T-cell (primary cell): ENCODE results near the gene CMBL. TPM values are rescaled to one million over a fixed set of nuclear protein-coding genes. Genes with fewer than 3 reads are reported as not detected.
"Not testable (repeated sequence)": the region's sequence is repeated elsewhere in the genome, so short reads cannot be mapped to it uniquely, and the experiment has no call there.

Experiments
- ATAC-seq, 4 experiments: fragments of 200-7000 bp in 3 of 4; fragments of 150-1000 bp in 1 of 4; cut with Tn5 transposase; replicated peaks in 1 of 4; 1 replicate in 3 of 4; 2 replicates in 1 of 4; pipeline ENCODE4 v1.10.0; 2021; ENCODE audit warnings: moderate library complexity in 3 of 4, mild to moderate bottlenecking in 2 of 4, moderate number of reproducible peaks in 1 of 4
- CTCF ChIA-PET, 2 donors: fragments of 300-600 bp; sonication (Branson Sonifier 250); formaldehyde crosslinking; loops; one replicate each; lab custom pipeline; 2022; ENCODE audit warnings: antibody characterized with exemption in 2 of 2; lab: Charles Lee
- POLR2A ChIA-PET, 2 donors: fragments of 300-600 bp; sonication (Branson Sonifier 250); formaldehyde crosslinking; loops; one replicate each; lab custom pipeline; 2022; ENCODE audit warnings: antibody characterized with exemption in 2 of 2; lab: Charles Lee
- DNase-seq, 35 experiments: peaks; one replicate each; pipeline versions ENCODE4 v3.0.0 to v3.0.0-alpha.2; 2013 to 2023
- H3K27ac ChIP-seq: one replicate; pipeline ENCODE4 v1.5.1; 2013; ENCODE audit warnings: low read length
- H3K27me3 ChIP-seq, 2 experiments: replicated peaks in 1 of 2; 1 replicate in 1 of 2; 2 replicates in 1 of 2; pipeline versions ENCODE4 v1.6.1 to v1.7.0; 2013; ENCODE audit warnings: low read length in 1 of 2, mixed read lengths in 1 of 2; ENCODE audit not compliant: control insufficient read depth in 2 of 2, insufficient read depth in 2 of 2; ENCODE audit errors: extremely low read depth in 1 of 2
- H3K36me3 ChIP-seq, 2 donors: 1 replicate in 1 of 2; 2 replicates in 1 of 2; pipeline versions ENCODE4 v1.6.1 to v1.7.0; 2013; ENCODE audit warnings: low read length in 1 of 2; ENCODE audit not compliant: control insufficient read depth in 2 of 2, insufficient read depth in 1 of 2; ENCODE audit errors: extremely low read depth in 1 of 2
- H3K4me1 ChIP-seq, 2 experiments: 1 replicate in 1 of 2; 2 replicates in 1 of 2; pipeline versions ENCODE4 v1.6.1 to v1.7.0; 2013; ENCODE audit warnings: low read length in 2 of 2, mixed read lengths in 1 of 2; ENCODE audit not compliant: insufficient read depth in 2 of 2, control insufficient read depth in 1 of 2; ENCODE audit errors: extremely low read depth in 1 of 2
- H3K4me3 ChIP-seq, 2 donors: 1 replicate in 1 of 2; 2 replicates in 1 of 2; pipeline versions ENCODE4 v1.5.1 to v1.7.0; 2013; ENCODE audit warnings: mild to moderate bottlenecking in 2 of 2, low read length in 1 of 2, moderate library complexity in 1 of 2; ENCODE audit not compliant: control insufficient read depth in 1 of 2; ENCODE audit errors: extremely low read depth in 1 of 2
- H3K9me3 ChIP-seq: 2 replicates; pipeline ENCODE4 v1.7.0; 2013
- H3K27ac Mint-ChIP-seq, 2 donors: one replicate each; pipeline ENCODE4 v1.8.0; 2020 to 2021; ENCODE audit warnings: mild to moderate bottlenecking in 2 of 2, mixed read lengths in 2 of 2
- H3K27me3 Mint-ChIP-seq, 2 donors: one replicate each; pipeline ENCODE4 v1.8.0; 2021 to 2022; ENCODE audit warnings: mixed read lengths in 2 of 2
- H3K36me3 Mint-ChIP-seq: one replicate; pipeline ENCODE4 v1.8.0; 2021; ENCODE audit warnings: mixed read lengths
- H3K4me1 Mint-ChIP-seq, 3 donors: one replicate each; pipeline ENCODE4 v1.8.0; 2020 to 2022; ENCODE audit warnings: mixed read lengths in 3 of 3, mild to moderate bottlenecking in 1 of 3
- H3K4me3 Mint-ChIP-seq, 3 donors: one replicate each; pipeline ENCODE4 v1.8.0; 2020 to 2022; ENCODE audit warnings: mild to moderate bottlenecking in 3 of 3, mixed read lengths in 3 of 3, moderate library complexity in 3 of 3
- H3K9me3 Mint-ChIP-seq, 3 donors: one replicate each; pipeline ENCODE4 v1.8.0; 2020 to 2022; ENCODE audit warnings: mixed read lengths in 3 of 3
- WGBS: methylation state at CpG from one replicate; pipeline ENCODE4 v1.1.5; 2013; ENCODE audit warnings: missing lambda C conversion rate; ENCODE audit not compliant: insufficient coverage; 5-methylcytosine and 5-hydroxymethylcytosine counted together
- total RNA-seq, 35 experiments: library from RNA in 6 of 35; stranded (reverse) in 6 of 35; fragments of 120-200 nt in 1 of 35; gene quantifications; one replicate each; pipeline versions ENCODE4 v1.2.1 to v1.2.4 and lab custom pipeline; 2013 to 2026

CMBL gene
- total RNA-seq, 5 donors from 2014 or later (not counting 1 experiment from before 2014, with no cell fraction given) = 0.19 to 1.2 (median 0.80) TPM

DNA sequence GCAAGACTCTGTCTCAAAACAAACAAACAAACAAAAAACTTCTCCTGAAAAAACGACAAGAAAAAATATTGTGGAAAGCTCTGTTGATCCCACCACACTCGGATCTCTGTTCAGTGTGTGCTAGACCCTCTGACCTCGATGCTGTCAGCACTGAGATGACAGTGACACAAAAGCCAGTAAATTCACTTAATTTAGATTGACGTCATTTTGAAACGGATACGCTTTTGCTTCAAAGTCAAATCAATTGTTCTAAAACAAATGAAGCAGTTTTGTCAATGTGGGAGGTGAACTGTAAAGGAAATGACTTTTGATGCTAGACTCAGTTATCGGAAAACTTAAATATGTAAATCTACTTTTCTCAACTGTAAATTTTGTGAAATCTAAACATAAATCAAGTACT, 31.0 kb downstream of the CMBL start:
- H3K4me3 Mint-ChIP-seq = no peak overlapping the region
- DNase-seq (no peak), ATAC-seq (no peak)
- peaks cover 17 to 21% (median 18%) of the 10 kb centered on the region in 3 donors for H3K4me1 Mint-ChIP-seq
- Histone ChIP-seq H3K4me3 (no peak overlapping the region), H3K9me3 (no peaks in the 10 kb centered on the region), H3K27me3 (peaks cover 0 to 16% of the 10 kb centered on the region in 2 experiments), H3K4me1 (peaks cover 0 to 3% of the 10 kb centered on the region in 2 experiments), H3K27ac (no peak overlapping the region), H3K36me3 (no peaks in the 10 kb centered on the region)
- 63% methylated on average over 4 of the region's 7 CpGs for WGBS
- ChIA-PET CTCF (no interaction called here), POLR2A (no interaction called here)
- H3K27ac Mint-ChIP-seq = no peak overlapping the region
- no peaks in the 10 kb centered on the region for H3K36me3 Mint-ChIP-seq
- H3K9me3 Mint-ChIP-seq = peaks cover 0 to 4% (median 0%) of the 10 kb centered on the region in 3 donors
- H3K27me3 Mint-ChIP-seq = peaks cover 0 to 6% of the 10 kb centered on the region in 2 donors

DNA sequence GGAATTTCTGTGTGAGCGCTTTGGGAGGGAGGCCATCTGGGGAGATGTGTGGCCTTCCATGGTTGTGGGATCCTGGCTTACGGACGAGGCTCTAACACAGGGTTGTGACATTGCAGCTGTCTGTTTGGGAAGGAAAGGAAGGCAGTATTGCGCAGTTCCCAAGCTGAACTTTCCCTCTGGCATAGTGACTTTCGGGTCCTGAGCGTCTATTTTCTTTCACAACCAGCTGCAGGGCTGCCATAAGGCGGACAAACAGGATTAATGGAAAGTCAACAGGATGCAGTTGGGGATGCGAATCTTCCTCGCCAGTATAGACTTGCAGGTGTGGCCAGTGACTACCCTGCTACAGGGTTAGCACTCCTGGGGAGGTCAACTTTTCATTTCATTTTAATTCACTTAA, 31.7 kb downstream of the CMBL start:
- CTCF ChIA-PET = no interaction called here
- DNase-seq = no peak
- POLR2A ChIA-PET = interaction anchor here in 1 of 2 donors (0.8 kb wide), 1 partner anchor 144 kb away, joined by 3 read pairs; no protein-coding TSS in a partner anchor

GRCh38 chr5:10275460-10275859, 32.2 kb downstream of the CMBL start:
- no peaks in the 10 kb centered on the region for H3K36me3 Mint-ChIP-seq
- DNase-seq = no peak
- no peak overlapping the region for H3K27ac Mint-ChIP-seq
- H3K27ac ChIP-seq = no peak overlapping the region
- no peak overlapping the region for H3K4me3 ChIP-seq
- peaks cover 17 to 21% (median 18%) of the 10 kb centered on the region in 3 donors for H3K4me1 Mint-ChIP-seq
- H3K9me3 ChIP-seq = no peaks in the 10 kb centered on the region
- H3K4me1 ChIP-seq = peaks cover 0 to 3% of the 10 kb centered on the region in 2 experiments
- ATAC-seq = no peak
- H3K4me3 Mint-ChIP-seq = no peak overlapping the region
- no peaks in the 10 kb centered on the region for H3K36me3 ChIP-seq
- WGBS = 41% methylated on average over 7 of the region's 10 CpGs
- peaks cover 0 to 6% of the 10 kb centered on the region in 2 donors for H3K27me3 Mint-ChIP-seq
- H3K27me3 ChIP-seq = peaks cover 0 to 20% of the 10 kb centered on the region in 2 experiments
- POLR2A ChIA-PET = interaction anchor here in 1 of 2 donors (0.8 kb wide), 1 partner anchor 145 kb away, joined by 3 read pairs; no protein-coding TSS in a partner anchor
- CTCF ChIA-PET = no interaction called here
- H3K9me3 Mint-ChIP-seq = peaks cover 0 to 4% (median 0%) of the 10 kb centered on the region in 3 donors

More for the DNA sequence above, 31.7 kb downstream of the CMBL start:
- Mint-ChIP-seq H3K4me3 (no peak overlapping the region), H3K27ac (no peak overlapping the region), H3K36me3 (no peaks in the 10 kb centered on the region), H3K27me3 (peaks cover 0 to 6% of the 10 kb centered on the region in 2 donors), H3K9me3 (peaks cover 0 to 4% (median 0%) of the 10 kb centered on the region in 3 donors), H3K4me1 (peaks cover 17 to 21% (median 18%) of the 10 kb centered on the region in 3 donors)
- Histone ChIP-seq H3K27ac (no peak overlapping the region), H3K36me3 (no peaks in the 10 kb centered on the region), H3K9me3 (no peaks in the 10 kb centered on the region), H3K4me3 (no peak overlapping the region), H3K27me3 (peaks cover 0 to 20% of the 10 kb centered on the region in 2 experiments), H3K4me1 (peaks cover 0 to 3% of the 10 kb centered on the region in 2 experiments)
- 90% methylated on average over 9 of the region's 9 CpGs for WGBS
- no peak for ATAC-seq

GRCh38 chr5:10272875-10273209, 34.9 kb downstream of the CMBL start:
- H3K36me3 ChIP-seq, POLR2A ChIA-PET, H3K27me3 Mint-ChIP-seq, CTCF ChIA-PET, DNase-seq, H3K27ac ChIP-seq, ATAC-seq, H3K4me1 ChIP-seq, H3K4me3 ChIP-seq, H3K27ac Mint-ChIP-seq, H3K36me3 Mint-ChIP-seq, H3K4me3 Mint-ChIP-seq, H3K9me3 Mint-ChIP-seq, H3K9me3 ChIP-seq: not testable (repeated sequence)
- WGBS = no CpG with 5 or more reads among the region's 6 CpGs
- peaks cover 0 to 25% of the 10 kb centered on the region in 2 experiments for H3K27me3 ChIP-seq
- H3K4me1 Mint-ChIP-seq = peaks cover 17 to 21% (median 18%) of the 10 kb centered on the region in 3 donors

GRCh38 chr5:10272053-10272874, 35.4 kb downstream of the CMBL start:
- Mint-ChIP-seq H3K9me3 (peaks cover 0 to 4% (median 0%) of the 10 kb centered on the region in 3 donors), H3K27me3 (peaks cover 0 to 4% of the 10 kb centered on the region in 2 donors), H3K27ac (peak overlapping the region in 1 of 2 donors; percentile 63), H3K4me1 (peaks cover 17 to 21% (median 18%) of the 10 kb centered on the region in 3 donors), H3K36me3 (no peaks in the 10 kb centered on the region), H3K4me3 (no peak overlapping the region)
- Histone ChIP-seq H3K4me3 (no peak overlapping the region), H3K36me3 (no peaks in the 10 kb centered on the region), H3K9me3 (no peaks in the 10 kb centered on the region), H3K27me3 (peaks cover 0 to 25% of the 10 kb centered on the region in 2 experiments), H3K4me1 (peaks cover 0 to 3% of the 10 kb centered on the region in 2 experiments), H3K27ac (no peak overlapping the region)
- CTCF ChIA-PET = no interaction called here
- DNase-seq (no peak), ATAC-seq (no peak)
- WGBS = 77% methylated on average over 7 of the region's 9 CpGs
- POLR2A ChIA-PET = no interaction called here

GRCh38 chr5:10268100-10268499, 39.6 kb downstream of the CMBL start:
- Histone ChIP-seq H3K36me3 (peaks cover 2 to 32% of the 10 kb centered on the region in 2 donors), H3K9me3 (no peaks in the 10 kb centered on the region), H3K27me3 (peaks cover 0 to 14% of the 10 kb centered on the region in 2 experiments), H3K4me1 (no peaks in the 10 kb centered on the region), H3K27ac (no peak overlapping the region), H3K4me3 (no peak overlapping the region)
- 90% methylated on average over 7 of the region's 10 CpGs for WGBS
- Mint-ChIP-seq H3K9me3 (peaks cover 0 to 4% (median 0%) of the 10 kb centered on the region in 3 donors), H3K36me3 (peaks cover 25% of the 10 kb centered on the region), H3K4me3 (no peak overlapping the region), H3K27ac (no peak overlapping the region), H3K27me3 (peaks cover 0 to 4% of the 10 kb centered on the region in 2 donors), H3K4me1 (peaks cover 0 to 10% (median 7%) of the 10 kb centered on the region in 3 donors)
- ChIA-PET POLR2A (interaction anchor here in 1 of 2 donors (0.5 kb wide), 1 partner anchor 133 kb away, joined by 4 read pairs; no protein-coding TSS in a partner anchor), CTCF (no interaction called here)
- ATAC-seq (no peak), DNase-seq (no peak)
